A673 (cell line): Measurements from ENCODE around the gene UTP15.

Experiments
- EZH2 ChIP-seq: fragments of 200-600 bp; sonication (generic); IDR thresholded peaks from 2 replicates; pipeline ENCODE4 v1.6.1; 2017; ENCODE audit warnings: borderline replicate concordance, low read depth, mild to moderate bottlenecking, mixed read lengths, antibody characterized with exemption, low read length; ENCODE audit not compliant: poor library complexity, severe bottlenecking
- TF ChIP-seq, protein P1 (sequence below): fragments of 300-800, 200-600 bp; sonication (generic); conservative IDR thresholded peaks from 2 replicates; pipeline ENCODE4 v1.5.1; 2017; ENCODE audit warnings: low read depth, mild to moderate bottlenecking, antibody characterized with exemption, low read length, moderate library complexity, mixed read lengths

GRCh38 chr5:73552642-73553041, 12.9 kb upstream of the UTP15 start:
- TF ChIP-seq, protein P1, sequence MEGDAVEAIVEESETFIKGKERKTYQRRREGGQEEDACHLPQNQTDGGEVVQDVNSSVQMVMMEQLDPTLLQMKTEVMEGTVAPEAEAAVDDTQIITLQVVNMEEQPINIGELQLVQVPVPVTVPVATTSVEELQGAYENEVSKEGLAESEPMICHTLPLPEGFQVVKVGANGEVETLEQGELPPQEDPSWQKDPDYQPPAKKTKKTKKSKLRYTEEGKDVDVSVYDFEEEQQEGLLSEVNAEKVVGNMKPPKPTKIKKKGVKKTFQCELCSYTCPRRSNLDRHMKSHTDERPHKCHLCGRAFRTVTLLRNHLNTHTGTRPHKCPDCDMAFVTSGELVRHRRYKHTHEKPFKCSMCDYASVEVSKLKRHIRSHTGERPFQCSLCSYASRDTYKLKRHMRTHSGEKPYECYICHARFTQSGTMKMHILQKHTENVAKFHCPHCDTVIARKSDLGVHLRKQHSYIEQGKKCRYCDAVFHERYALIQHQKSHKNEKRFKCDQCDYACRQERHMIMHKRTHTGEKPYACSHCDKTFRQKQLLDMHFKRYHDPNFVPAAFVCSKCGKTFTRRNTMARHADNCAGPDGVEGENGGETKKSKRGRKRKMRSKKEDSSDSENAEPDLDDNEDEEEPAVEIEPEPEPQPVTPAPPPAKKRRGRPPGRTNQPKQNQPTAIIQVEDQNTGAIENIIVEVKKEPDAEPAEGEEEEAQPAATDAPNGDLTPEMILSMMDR = no peak
- no peak for TF ChIP-seq EZH2
